Measurements from ENCODE around the gene RIN3. TPM values are rescaled to one million over a fixed set of nuclear protein-coding genes. Genes with fewer than 3 reads are reported as not detected.

Gene RIN3
- total and polyA plus RNA-seq, 2 experiments from 2014 or later: 1.8 to 7.0 TPM

- Histone ChIP-seq H3K9me3 (ENCODE audit: low read depth) (no peaks in the 10 kb centered on the region), H3K4me1 (ENCODE audit: insufficient read depth) (peaks cover 18% of the 10 kb centered on the region), H3K4me3 (no peak overlapping the region; the same call in 1 of the 2 replicates), H3K4me2 (ENCODE audit: unreplicated experiment) (peak overlapping the region; percentile 71), H3K9ac (peak overlapping the region; percentile 22; the same call in 1 of the 2 replicates), H3K79me2 (ENCODE audit: insufficient read depth) (no peaks in the 10 kb centered on the region), H2AFZ (no peak overlapping the region), H3K36me3 (ENCODE audit: low read depth) (peaks cover 10% of the 10 kb centered on the region; the same call in 1 of the 2 replicates), H3F3A (ENCODE audit: insufficient read depth) (peaks cover 20% of the 10 kb centered on the region; the same call in 1 of the 2 replicates), H4K20me1 (ENCODE audit: insufficient read depth) (no peaks in the 10 kb centered on the region), H3K9me2 (ENCODE audit: insufficient read depth) (no peaks in the 10 kb centered on the region), H3K27ac (peak overlapping the region; percentile 74), H3K27me3 (replicated peaks; ENCODE audit: insufficient read depth) (no peaks in the 10 kb centered on the region)
- no peak for TF ChIP-seq EZH2phosphoT487 (IDR thresholded peaks at IDR 0.05; ENCODE audit: insufficient read depth, low read depth)
- TF ChIP-seq EZH2 (IDR thresholded peaks at IDR 0.05; ENCODE audit: insufficient read depth, poor library complexity, severe bottlenecking): no peak
- in situ Hi-C loops (cut with MboI): no loop called here
- DNase-seq: no peak
- WGBS, 2 experiments (ENCODE audit: low coverage in 1 of 2, low lambda C conversion rate in 2 of 2, missing lambda C conversion rate in 2 of 2): 72 to 73% methylated on average over 3 of the region's 3 CpGs
Measured at GRCh38 chr14:92626041-92626440, 112.5 kb downstream of the RIN3 start.

DNA sequence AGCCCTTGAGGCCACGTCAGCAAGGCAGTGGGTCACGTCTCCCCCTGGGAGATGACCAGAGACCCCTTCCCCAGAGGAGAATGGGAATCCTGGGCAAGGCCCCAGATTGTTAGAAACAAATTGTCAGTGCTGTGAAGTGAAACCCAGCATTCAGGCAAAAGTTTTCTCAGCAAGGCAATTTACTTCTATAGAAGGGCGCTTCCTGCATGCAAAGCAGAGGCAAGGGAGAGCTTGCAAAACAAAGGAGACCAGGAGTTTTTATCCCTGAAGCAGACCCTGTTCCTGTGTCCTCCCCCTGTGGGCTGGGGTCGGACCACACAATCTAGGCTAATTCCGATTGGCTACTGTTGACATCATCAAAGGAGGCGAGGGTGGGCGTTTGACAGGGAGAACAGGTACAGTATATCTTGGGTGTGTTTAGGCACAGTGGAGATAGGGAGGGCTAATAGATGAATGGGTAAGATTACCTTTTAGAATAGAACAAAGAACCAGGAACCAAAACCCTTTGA lies 114.2 kb downstream of the RIN3 start:
- Histone ChIP-seq H3K9me3 (ENCODE audit: low read depth) (no peaks in the 10 kb centered on the region), H3K9ac (no peak overlapping the region), H3K36me3 (ENCODE audit: low read depth) (peaks cover 6% of the 10 kb centered on the region; the same call in 1 of the 2 replicates), H4K20me1 (ENCODE audit: insufficient read depth) (no peaks in the 10 kb centered on the region), H3K4me2 (ENCODE audit: unreplicated experiment) (no peak overlapping the region), H3F3A (ENCODE audit: insufficient read depth) (peaks cover 20% of the 10 kb centered on the region; the same call in 1 of the 2 replicates), H3K4me1 (ENCODE audit: insufficient read depth) (peaks cover 18% of the 10 kb centered on the region), H3K27ac (no peak overlapping the region), H3K27me3 (replicated peaks; ENCODE audit: insufficient read depth) (no peaks in the 10 kb centered on the region), H3K79me2 (ENCODE audit: insufficient read depth) (no peaks in the 10 kb centered on the region), H3K4me3 (no peak overlapping the region), H3K9me2 (ENCODE audit: insufficient read depth) (no peaks in the 10 kb centered on the region), H2AFZ (no peak overlapping the region)
- DNase-seq: no peak
- TF ChIP-seq EZH2phosphoT487 (IDR thresholded peaks at IDR 0.05; ENCODE audit: insufficient read depth, low read depth) (no peak), EZH2 (IDR thresholded peaks at IDR 0.05; ENCODE audit: insufficient read depth, poor library complexity, severe bottlenecking) (no peak)
- 96 to 97% methylated on average over 7 of the region's 7 CpGs for WGBS, 2 experiments (ENCODE audit: low coverage in 1 of 2, low lambda C conversion rate in 2 of 2, missing lambda C conversion rate in 2 of 2)
- in situ Hi-C loops (cut with MboI): no loop called here

DNA sequence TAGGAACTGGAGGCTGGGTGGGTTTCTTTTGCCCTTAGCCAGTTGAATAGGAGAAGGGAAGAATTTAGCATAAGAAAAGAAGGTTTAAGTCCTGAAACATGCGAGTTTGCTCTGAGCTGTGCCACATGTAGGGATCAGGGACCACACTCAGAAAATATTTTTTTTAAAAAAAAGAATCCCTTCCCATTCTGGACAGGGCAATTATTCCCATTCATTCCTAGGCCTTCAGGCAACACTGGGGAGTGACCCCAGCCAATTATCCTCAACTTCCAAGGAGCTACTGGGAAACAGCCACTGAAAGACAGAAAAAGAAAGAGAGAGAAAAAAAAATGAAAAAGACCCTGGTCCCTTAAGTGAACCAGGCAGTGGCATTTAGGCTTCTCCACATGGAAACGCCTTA lies 115.1 kb downstream of the RIN3 start:
- Histone ChIP-seq H3K27me3 (replicated peaks; ENCODE audit: insufficient read depth) (no peaks in the 10 kb centered on the region), H3K9me3 (ENCODE audit: low read depth) (no peaks in the 10 kb centered on the region), H2AFZ (no peak overlapping the region), H3K79me2 (ENCODE audit: insufficient read depth) (no peaks in the 10 kb centered on the region), H3K36me3 (ENCODE audit: low read depth) (peaks cover 6% of the 10 kb centered on the region; the same call in 1 of the 2 replicates), H4K20me1 (ENCODE audit: insufficient read depth) (no peaks in the 10 kb centered on the region), H3K4me3 (no peak overlapping the region), H3K9ac (no peak overlapping the region), H3K4me2 (ENCODE audit: unreplicated experiment) (no peak overlapping the region), H3K4me1 (ENCODE audit: insufficient read depth) (peaks cover 18% of the 10 kb centered on the region), H3K27ac (no peak overlapping the region), H3K9me2 (ENCODE audit: insufficient read depth) (no peaks in the 10 kb centered on the region), H3F3A (ENCODE audit: insufficient read depth) (peaks cover 20% of the 10 kb centered on the region; the same call in 1 of the 2 replicates)
- DNase-seq: no peak
- WGBS, 2 experiments (ENCODE audit: low coverage in 1 of 2, low lambda C conversion rate in 2 of 2, missing lambda C conversion rate in 2 of 2): 93 to 95% methylated on average over 2 of the region's 2 CpGs
- TF ChIP-seq EZH2 (IDR thresholded peaks at IDR 0.05; ENCODE audit: insufficient read depth, poor library complexity, severe bottlenecking) (no peak), EZH2phosphoT487 (IDR thresholded peaks at IDR 0.05; ENCODE audit: insufficient read depth, low read depth) (no peak)
- in situ Hi-C loops (cut with MboI): no loop called here

DNA sequence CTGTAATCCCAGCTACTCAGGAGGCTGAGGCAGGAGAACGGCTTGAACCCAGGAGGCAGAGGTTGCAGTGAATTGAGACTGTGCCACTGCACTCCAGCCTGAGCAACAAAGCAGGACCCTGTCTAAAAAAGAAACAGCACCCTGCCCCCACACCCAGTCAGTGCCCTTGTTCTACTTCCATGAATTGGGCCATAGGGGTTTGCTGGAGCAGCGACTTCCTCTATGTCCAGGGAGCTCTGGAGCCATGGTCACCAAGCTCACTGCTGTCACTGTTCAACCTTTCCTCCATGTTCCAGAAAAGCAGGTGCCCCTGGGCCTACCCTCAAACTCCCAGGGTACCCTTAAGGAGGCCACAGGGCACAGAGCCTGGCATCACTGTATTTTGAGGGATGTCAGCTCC lies 116.8 kb downstream of the RIN3 start:
- Histone ChIP-seq H3F3A (ENCODE audit: insufficient read depth) (peaks cover 11% of the 10 kb centered on the region; the same call in 1 of the 2 replicates), H3K36me3 (ENCODE audit: low read depth) (peaks cover 6% of the 10 kb centered on the region; the same call in 1 of the 2 replicates), H4K20me1 (ENCODE audit: insufficient read depth) (no peaks in the 10 kb centered on the region), H3K27me3 (replicated peaks; ENCODE audit: insufficient read depth) (no peaks in the 10 kb centered on the region), H3K9ac (no peak overlapping the region), H2AFZ (no peak overlapping the region), H3K27ac (no peak overlapping the region), H3K4me2 (ENCODE audit: unreplicated experiment) (no peak overlapping the region), H3K79me2 (ENCODE audit: insufficient read depth) (no peaks in the 10 kb centered on the region), H3K9me2 (ENCODE audit: insufficient read depth) (no peaks in the 10 kb centered on the region), H3K9me3 (ENCODE audit: low read depth) (no peaks in the 10 kb centered on the region), H3K4me3 (no peak overlapping the region), H3K4me1 (ENCODE audit: insufficient read depth) (peaks cover 11% of the 10 kb centered on the region)
- WGBS, 2 experiments (ENCODE audit: low coverage in 1 of 2, low lambda C conversion rate in 2 of 2, missing lambda C conversion rate in 2 of 2): 97 to 100% methylated on average over 2 of the region's 2 CpGs
- TF ChIP-seq EZH2phosphoT487 (IDR thresholded peaks at IDR 0.05; ENCODE audit: insufficient read depth, low read depth) (no peak), EZH2 (IDR thresholded peaks at IDR 0.05; ENCODE audit: insufficient read depth, poor library complexity, severe bottlenecking) (no peak)
- DNase-seq: no peak
- in situ Hi-C loops (cut with MboI): no loop called here
